Spleen (tissue), 7 donors: ENCODE measurements around the gene TEX51.

ENCODE experiments used
- POLR2A ChIP-seq, 3 donors: fragments of 450-650 bp; IDR thresholded peaks; one replicate each; pipeline ENCODE4 v1.5.1; 2017; ENCODE audit warnings: antibody characterized with exemption in 3 of 3, mild to moderate bottlenecking in 1 of 3
- POLR2AphosphoS5 ChIP-seq, 3 donors: sonication (generic); formaldehyde crosslinking; IDR thresholded peaks; one replicate each; pipeline ENCODE4 v1.5.1; 2017; ENCODE audit warnings: antibody characterized with exemption in 3 of 3
- TF ChIP-seq, protein P1 (sequence below), 11 experiments: fragments of 200-600 bp in 7 of 11; fragments of 450-650 bp in 4 of 11; sonication (generic) in 4 of 11; IDR thresholded peaks in 8 of 11; conservative IDR thresholded peaks in 3 of 11; 1 replicate in 7 of 11; 2 replicates in 4 of 11; pipeline versions ENCODE4 v1.4.0 to v1.8.0; 2016 to 2021; ENCODE audit warnings: antibody characterized with exemption in 11 of 11, inconsistent platforms in 4 of 11, mild to moderate bottlenecking in 1 of 11
- donor health status: DM: no; HTN: no; CAD: no; lungs with moderate emphysema.
- donor health status: DM: no; HTN: no; CAD: no.
- donor health status: DM: no; HTN: no; CAD: no.

DNA sequence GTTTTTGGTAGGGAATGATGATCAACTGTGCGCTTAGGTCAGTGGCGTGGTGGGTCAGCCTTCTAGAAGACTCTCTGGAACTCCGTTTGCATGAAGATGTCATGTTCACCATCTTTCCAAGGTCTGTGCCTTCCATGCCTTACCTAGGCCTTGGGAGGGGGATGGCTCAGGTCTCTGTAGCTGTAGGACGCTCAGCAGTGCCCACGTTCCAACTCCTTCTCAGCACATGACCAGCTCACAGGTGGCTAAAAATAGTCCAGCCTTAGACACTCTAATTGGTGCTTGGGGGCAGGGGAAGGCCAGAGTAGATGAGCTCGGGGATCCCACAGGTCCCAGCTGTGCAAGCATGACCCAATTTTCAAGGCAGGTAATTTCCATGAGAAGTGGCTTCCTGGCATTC lies 42.3 kb upstream of the TEX51 start:
- TF ChIP-seq POLR2A (IDR thresholded peaks at IDR 0.05) (no peak), POLR2AphosphoS5 (IDR thresholded peaks at IDR 0.05) (no peak)
- TF ChIP-seq, protein P1, sequence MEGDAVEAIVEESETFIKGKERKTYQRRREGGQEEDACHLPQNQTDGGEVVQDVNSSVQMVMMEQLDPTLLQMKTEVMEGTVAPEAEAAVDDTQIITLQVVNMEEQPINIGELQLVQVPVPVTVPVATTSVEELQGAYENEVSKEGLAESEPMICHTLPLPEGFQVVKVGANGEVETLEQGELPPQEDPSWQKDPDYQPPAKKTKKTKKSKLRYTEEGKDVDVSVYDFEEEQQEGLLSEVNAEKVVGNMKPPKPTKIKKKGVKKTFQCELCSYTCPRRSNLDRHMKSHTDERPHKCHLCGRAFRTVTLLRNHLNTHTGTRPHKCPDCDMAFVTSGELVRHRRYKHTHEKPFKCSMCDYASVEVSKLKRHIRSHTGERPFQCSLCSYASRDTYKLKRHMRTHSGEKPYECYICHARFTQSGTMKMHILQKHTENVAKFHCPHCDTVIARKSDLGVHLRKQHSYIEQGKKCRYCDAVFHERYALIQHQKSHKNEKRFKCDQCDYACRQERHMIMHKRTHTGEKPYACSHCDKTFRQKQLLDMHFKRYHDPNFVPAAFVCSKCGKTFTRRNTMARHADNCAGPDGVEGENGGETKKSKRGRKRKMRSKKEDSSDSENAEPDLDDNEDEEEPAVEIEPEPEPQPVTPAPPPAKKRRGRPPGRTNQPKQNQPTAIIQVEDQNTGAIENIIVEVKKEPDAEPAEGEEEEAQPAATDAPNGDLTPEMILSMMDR (IDR thresholded peaks at IDR 0.05 in 8 of 11, conservative IDR thresholded peaks at IDR 0.05 in 3 of 11) = no peak
